Measurements from ENCODE around the gene ZMAT5. TPM values are rescaled to one million over a fixed set of nuclear protein-coding genes. Genes with fewer than 3 reads are reported as not detected.
A peak's percentile ranks its signal among the peaks of the same experiment; 100 is the strongest.

ZMAT5 gene
- total RNA-seq, 1 donor = 14.2 TPM

- H3K4me3 ChIP-seq (ENCODE audit: low read depth, low read length) = peak overlapping the region; percentile 14
- TF ChIP-seq CTCF (IDR thresholded peaks at IDR 0.05; ENCODE audit: insufficient read depth, low read depth, low read length) = peak; percentile 36
- DNase-seq (ENCODE audit: low read depth) = peak; percentile 99
These were observed 32.4 kb upstream of the ZMAT5 start for GRCh38 chr22:29799217-29799680.

DNA sequence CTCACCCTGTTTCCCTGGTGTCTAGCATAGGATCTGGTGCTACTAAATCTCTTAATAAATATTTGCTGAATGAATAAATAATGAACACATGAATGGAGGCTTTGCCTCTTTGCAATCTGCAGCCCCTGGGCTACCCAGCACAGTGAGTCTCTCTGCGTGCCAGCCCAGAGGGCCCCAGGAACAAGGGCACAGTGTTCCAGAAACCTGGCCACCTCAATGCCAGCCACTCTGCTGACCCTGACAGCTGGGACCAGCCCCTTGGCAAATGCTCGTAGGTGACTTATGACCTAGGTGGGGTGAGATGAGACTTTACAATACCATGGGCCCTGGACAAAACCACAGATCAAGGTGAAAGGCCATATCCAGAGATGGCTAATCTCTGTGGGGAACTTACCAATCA is 32.0 kb upstream of the ZMAT5 start:
- DNase-seq (ENCODE audit: low read depth) = no peak
- TF ChIP-seq CTCF (IDR thresholded peaks at IDR 0.05; ENCODE audit: insufficient read depth, low read depth, low read length) = no peak
- H3K4me3 ChIP-seq (ENCODE audit: low read depth, low read length) = peak overlapping the region; percentile 14

DNA sequence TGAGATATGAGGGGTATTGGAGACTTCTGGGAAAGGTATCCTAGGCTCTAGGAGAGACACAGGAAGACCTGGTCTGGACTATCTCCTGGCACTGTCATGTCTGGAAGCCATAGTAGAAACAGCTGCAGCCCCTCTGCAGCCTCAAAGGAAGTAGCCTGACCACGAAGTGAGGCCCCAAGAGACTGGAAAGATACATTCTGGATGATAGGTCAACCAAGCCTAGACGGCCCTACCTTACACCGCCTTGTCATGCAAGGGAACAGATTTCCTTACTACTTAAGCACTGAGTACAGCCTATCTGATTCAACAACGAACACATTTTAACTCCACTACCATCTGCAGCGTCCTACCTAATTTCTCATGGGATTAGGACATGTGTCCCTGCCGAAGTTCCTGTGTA is 31.5 kb upstream of the ZMAT5 start:
- H3K4me3 ChIP-seq (ENCODE audit: low read depth, low read length) = no peak overlapping the region
- no peak for TF ChIP-seq CTCF (IDR thresholded peaks at IDR 0.05; ENCODE audit: insufficient read depth, low read depth, low read length)
- peak; percentile 69 for DNase-seq (ENCODE audit: low read depth)

DNA sequence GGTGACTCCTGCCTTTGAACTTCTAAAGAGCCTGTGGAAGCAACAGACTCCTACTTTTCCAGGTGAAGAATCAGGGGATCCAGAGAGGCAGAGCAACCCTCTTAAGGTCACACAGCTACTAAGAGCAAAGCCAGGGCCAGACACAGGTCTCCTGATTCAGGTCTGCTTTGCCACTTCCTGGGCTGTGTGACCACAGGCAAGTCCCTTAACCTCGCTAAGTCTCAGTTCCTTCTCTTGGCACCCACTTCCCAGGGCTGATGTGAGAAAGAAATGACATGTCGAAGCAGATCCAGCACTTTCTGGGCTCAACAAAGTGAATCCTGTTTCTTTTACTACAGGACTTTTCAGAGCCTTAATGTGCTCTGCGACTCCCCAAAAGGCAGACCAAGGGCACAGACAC is 30.5 kb upstream of the ZMAT5 start:
- no peak overlapping the region for H3K4me3 ChIP-seq (ENCODE audit: low read depth, low read length)
- no peak for DNase-seq (ENCODE audit: low read depth)
- no peak for TF ChIP-seq CTCF (IDR thresholded peaks at IDR 0.05; ENCODE audit: insufficient read depth, low read depth, low read length)

- DNase-seq (ENCODE audit: low read depth) = no peak
- H3K4me3 ChIP-seq (ENCODE audit: low read depth, low read length) = no peak overlapping the region
- TF ChIP-seq CTCF (IDR thresholded peaks at IDR 0.05; ENCODE audit: insufficient read depth, low read depth, low read length) = no peak
These were observed 28.9 kb upstream of the ZMAT5 start for GRCh38 chr22:29795663-29796062.

- TF ChIP-seq CTCF (IDR thresholded peaks at IDR 0.05; ENCODE audit: insufficient read depth, low read depth, low read length) = no peak
- no peak for DNase-seq (ENCODE audit: low read depth)
- no peak overlapping the region for H3K4me3 ChIP-seq (ENCODE audit: low read depth, low read length)
These were observed 26.6 kb upstream of the ZMAT5 start for GRCh38 chr22:29793396-29793795.

DNA sequence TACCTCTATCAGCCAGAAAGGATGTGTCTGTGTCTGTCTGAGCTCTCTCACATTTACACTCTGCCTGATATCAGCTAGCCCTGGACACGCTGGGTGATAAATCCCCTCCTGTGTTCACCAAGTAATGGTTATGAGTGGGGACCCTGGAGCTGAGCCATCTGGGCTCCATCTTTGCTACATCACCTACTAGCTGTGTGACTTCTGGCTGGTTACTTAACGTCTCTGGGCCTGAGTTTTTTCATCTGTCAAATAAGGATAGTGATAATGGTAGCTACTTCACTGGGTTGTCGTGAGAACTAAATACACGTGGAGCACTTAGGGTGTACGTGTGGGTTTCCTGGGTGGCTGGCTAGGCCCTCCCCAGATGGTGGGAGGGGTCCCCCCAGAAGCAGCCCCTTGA is 23.3 kb upstream of the ZMAT5 start:
- no peak for TF ChIP-seq CTCF (IDR thresholded peaks at IDR 0.05; ENCODE audit: insufficient read depth, low read depth, low read length)
- no peak overlapping the region for H3K4me3 ChIP-seq (ENCODE audit: low read depth, low read length)
- DNase-seq (ENCODE audit: low read depth) = no peak
